SHP77 treated with DMSO at 0.1 percent for 48 hours (cell line): ENCODE measurements around the gene ANO5.
A peak's percentile ranks its signal among the peaks of the same experiment; 100 is the strongest.

Experiments
- DNase-seq: peaks from one replicate; lab custom pipeline; 2025; lab: John Stamatoyannopoulos, UW

Gene ANO5

GRCh38 chr11:22192642-22193347, at the start of gene ANO5:
TSS of gene ANO5 (plus strand) at chr11:22193085. CDS start at chr11:22193493, 408 bp downstream.
- DNase-seq, result peak; percentile 26

GRCh38 chr11:22151649-22152197, 41.2 kb upstream of the ANO5 start:
- no peak for DNase-seq

- DNase-seq, result no peak
Measured at GRCh38 chr11:22157531-22157930, 35.4 kb upstream of the ANO5 start.

- DNase-seq, result no peak
Measured at GRCh38 chr11:22161489-22161888, 31.4 kb upstream of the ANO5 start.

- no peak for DNase-seq
Measured at GRCh38 chr11:22162756-22163155, 30.1 kb upstream of the ANO5 start.

- no peak for DNase-seq
Measured at GRCh38 chr11:22163394-22163797, 29.5 kb upstream of the ANO5 start.

- DNase-seq, result no peak
Measured at GRCh38 chr11:22165087-22165486, 27.8 kb upstream of the ANO5 start.

GRCh38 chr11:22165759-22166513, 26.9 kb upstream of the ANO5 start:
- DNase-seq, result no peak

- DNase-seq, result no peak
Measured at GRCh38 chr11:22169833-22170232, 23.1 kb upstream of the ANO5 start.

- no peak for DNase-seq
Measured at GRCh38 chr11:22173532-22173931, 19.4 kb upstream of the ANO5 start.

- no peak for DNase-seq
Measured at GRCh38 chr11:22177186-22177585, 15.7 kb upstream of the ANO5 start.

GRCh38 chr11:22179626-22180025, 13.3 kb upstream of the ANO5 start:
- DNase-seq, result no peak

GRCh38 chr11:22180131-22180530, 12.8 kb upstream of the ANO5 start:
- no peak for DNase-seq

- DNase-seq, result no peak
Measured at GRCh38 chr11:22189660-22190059, 3.2 kb upstream of the ANO5 start.

- DNase-seq, result no peak
Measured at GRCh38 chr11:22190827-22191463, 1.9 kb upstream of the ANO5 start.

- DNase-seq, result no peak
Measured at GRCh38 chr11:22192289-22192641, 620 bp upstream of the ANO5 start.

GRCh38 chr11:22193348-22194051, 615 bp downstream of the ANO5 start:
- no peak for DNase-seq

GRCh38 chr11:22194306-22194705, 1.4 kb downstream of the ANO5 start:
- no peak for DNase-seq

- no peak for DNase-seq
Measured at GRCh38 chr11:22194907-22195306, 2.0 kb downstream of the ANO5 start.

GRCh38 chr11:22197139-22198005, 4.5 kb downstream of the ANO5 start:
- DNase-seq, result no peak

GRCh38 chr11:22199243-22199642, 6.4 kb downstream of the ANO5 start:
- no peak for DNase-seq
